Tibial nerve (tissue), 4 donors: ENCODE data around the gene RAB3D. TPM values are rescaled to one million over a fixed set of nuclear protein-coding genes. Genes with fewer than 3 reads are reported as not detected.
"Not testable (repeated sequence)": the region's sequence is repeated elsewhere in the genome, so short reads cannot be mapped to it uniquely, and the experiment has no call there.

ENCODE experiments used
- DNase-seq, 2 donors: peaks; one replicate each; pipeline ENCODE4 v3.0.0-alpha.2; 2019; ENCODE audit warnings: low spot score in 2 of 2
- H3K27ac ChIP-seq, 4 donors: fragments of 200-600 bp; sonication (generic) in 3 of 4; one replicate each; pipeline ENCODE4 v1.5.1; 2017 to 2019; ENCODE audit warnings: mild to moderate bottlenecking in 1 of 4
- H3K27me3 ChIP-seq, 2 donors: fragments of 200-600 bp; sonication (generic) in 1 of 2; one replicate each; pipeline versions ENCODE4 v1.5.1 to v1.6.0; 2017 to 2019
- H3K36me3 ChIP-seq, 3 donors: fragments of 200-600 bp; sonication (generic); one replicate each; pipeline ENCODE4 v1.5.1; 2018 to 2019
- H3K4me1 ChIP-seq, 4 donors: fragments of 200-600 bp; sonication (generic) in 3 of 4; one replicate each; pipeline ENCODE4 v1.5.1; 2017 to 2019
- H3K4me3 ChIP-seq, 4 donors: fragments of 200-600 bp; sonication (generic) in 3 of 4; one replicate each; pipeline ENCODE4 v1.5.1; 2017 to 2019; ENCODE audit warnings: mild to moderate bottlenecking in 1 of 4, moderate library complexity in 1 of 4
- H3K9me3 ChIP-seq, 4 donors: fragments of 200-600 bp; sonication (generic) in 3 of 4; one replicate each; pipeline ENCODE4 v1.5.1; 2017 to 2019
- CTCF ChIP-seq, 5 experiments: fragments of 200-600 bp in 3 of 5; fragments of 450-650 bp in 2 of 5; sonication (generic) in 3 of 5; IDR thresholded peaks; one replicate each; pipeline ENCODE4 v1.5.1; 2016 to 2019; ENCODE audit warnings: antibody characterized with exemption in 5 of 5, mild to moderate bottlenecking in 3 of 5, moderate library complexity in 2 of 5
- EP300 ChIP-seq, 2 donors: sonication (generic); formaldehyde crosslinking; IDR thresholded peaks; one replicate each; pipeline ENCODE4 v1.6.1; 2017; ENCODE audit warnings: antibody characterized with exemption in 2 of 2, mild to moderate bottlenecking in 1 of 2
- POLR2A ChIP-seq, 2 donors: fragments of 450-650 bp; IDR thresholded peaks; one replicate each; pipeline ENCODE4 v1.6.1; 2017; ENCODE audit warnings: antibody characterized with exemption in 2 of 2, mild to moderate bottlenecking in 2 of 2, moderate library complexity in 2 of 2
- WGBS, 2 donors: methylation state at CpG; one replicate each; pipeline ENCODE4 v1.1.5; 2018; 5-methylcytosine and 5-hydroxymethylcytosine counted together
- total RNA-seq, 4 donors: library from RNA; depleted of rRNA; stranded (reverse); fragments of >200 nt; gene quantifications; one replicate each; pipeline ENCODE4 v1.1.0, GENCODE V29; 2016

RAB3D gene
- total RNA-seq, 4 donors from 2014 or later, result 12.9 to 20.8 (median 17.9) TPM

- Histone ChIP-seq H3K27ac (peak within 1 kb of the TSS; percentile 81 to 96 (median 86)), H3K36me3 (peaks cover 0 to 31% (median 0%) of the 10 kb centered on the region in 3 donors), H3K4me3 (peak within 1 kb of the TSS; percentile 50 to 79 (median 62)), H3K9me3 (peaks cover 0 to 11% (median 0%) of the 10 kb centered on the region in 4 donors), H3K27me3 (no peaks in the 10 kb centered on the region), H3K4me1 (peaks cover 0 to 35% (median 23%) of the 10 kb centered on the region in 4 donors)
- 1% methylated on average over 50 of the region's 50 CpGs for WGBS, 2 donors
- TF ChIP-seq EP300 (IDR thresholded peaks at IDR 0.05) (peak; percentile 90 to 91), POLR2A (IDR thresholded peaks at IDR 0.05) (peak; percentile 56 to 74), CTCF (IDR thresholded peaks at IDR 0.05) (peak in 1 of 5 experiments; percentile 33)
- peak; percentile 96 to 97 for DNase-seq
Measured at GRCh38 chr19:11346104-11346940, 6.9 kb upstream of the RAB3D start, which contains the start of the genes CCDC159 and TMEM205. Gene CCDC159 (plus strand): TSS chr19:11346519. CDS start chr19:11346607, 88 bp downstream. Gene TMEM205 (minus strand): TSS chr19:11346268. CDS start chr19:11345619, 649 bp downstream.

- H3K27me3 ChIP-seq, result no peaks in the 10 kb centered on the region
- DNase-seq, result no peak
- peak overlapping the region; percentile 50 to 79 (median 62) for H3K4me3 ChIP-seq
- 43 to 57% methylated on average over 13 to 15 of the region's 15 CpGs for WGBS, 2 donors
- peaks cover 0 to 35% (median 23%) of the 10 kb centered on the region in 4 donors for H3K4me1 ChIP-seq
- peaks cover 0 to 11% (median 0%) of the 10 kb centered on the region in 4 donors for H3K9me3 ChIP-seq
- TF ChIP-seq POLR2A (IDR thresholded peaks at IDR 0.05) (no peak), EP300 (IDR thresholded peaks at IDR 0.05) (no peak), CTCF (IDR thresholded peaks at IDR 0.05) (no peak)
- peaks cover 0 to 32% (median 0%) of the 10 kb centered on the region in 3 donors for H3K36me3 ChIP-seq
- peak overlapping the region; percentile 81 to 96 (median 86) for H3K27ac ChIP-seq
Measured at GRCh38 chr19:11345122-11345803, 5.8 kb upstream of the RAB3D start.

- DNase-seq, result no peak
- H3K27ac ChIP-seq, result no peak overlapping the region
- no peak overlapping the region for H3K4me3 ChIP-seq
- no peaks in the 10 kb centered on the region for H3K9me3 ChIP-seq
- H3K36me3 ChIP-seq, result peaks cover 0 to 17% (median 0%) of the 10 kb centered on the region in 3 donors
- TF ChIP-seq CTCF (IDR thresholded peaks at IDR 0.05) (no peak), EP300 (IDR thresholded peaks at IDR 0.05) (no peak), POLR2A (IDR thresholded peaks at IDR 0.05) (no peak)
- no peaks in the 10 kb centered on the region for H3K27me3 ChIP-seq
- WGBS, 2 donors, result 84 to 87% methylated on average over 3 of the region's 3 CpGs
- H3K4me1 ChIP-seq, result peaks cover 0 to 60% (median 30%) of the 10 kb centered on the region in 4 donors
Measured at GRCh38 chr19:11342429-11342828, 3.0 kb upstream of the RAB3D start.

- WGBS, 2 donors, result 86 to 89% methylated on average over 8 of the region's 8 CpGs
- Histone ChIP-seq H3K4me1 (peaks cover 0 to 46% (median 21%) of the 10 kb centered on the region in 4 donors), H3K36me3 (peaks cover 0 to 41% (median 1%) of the 10 kb centered on the region in 3 donors), H3K4me3 (peak overlapping the region; percentile 57 to 84 (median 82)), H3K27ac (peak overlapping the region in 3 of 4 donors; percentile 86 to 92 (median 90))
- DNase-seq, H3K27me3 ChIP-seq, H3K9me3 ChIP-seq: not testable (repeated sequence)
Measured at GRCh38 chr19:11340099-11340467, 626 bp upstream of the RAB3D start.

- WGBS, 2 donors, result 28 to 31% methylated on average over 20 to 21 of the region's 21 CpGs
- DNase-seq, result no peak
Measured at GRCh38 chr19:11338569-11339253, 746 bp downstream of the RAB3D start.

More at GRCh38 chr19:11338569-11339253, 746 bp downstream of the RAB3D start:
- H3K36me3 ChIP-seq, result peaks cover 0 to 54% (median 4%) of the 10 kb centered on the region in 3 donors
- peaks cover 0 to 32% (median 8%) of the 10 kb centered on the region in 4 donors for H3K4me1 ChIP-seq
- H3K4me3 ChIP-seq, result peak overlapping the region; percentile 57 to 84 (median 82)
- TF ChIP-seq CTCF (IDR thresholded peaks at IDR 0.05) (no peak), POLR2A (IDR thresholded peaks at IDR 0.05) (no peak), EP300 (IDR thresholded peaks at IDR 0.05) (no peak)
- H3K9me3 ChIP-seq, result no peaks in the 10 kb centered on the region
- no peaks in the 10 kb centered on the region for H3K27me3 ChIP-seq
- H3K27ac ChIP-seq, result peak overlapping the region; percentile 49 to 92 (median 88)
